ENCODE results near the gene RPL28.
A peak's percentile ranks its signal among the peaks of the same experiment; 100 is the strongest.

RPL28 gene

GRCh38 chr19:55353356-55353802 is 32.4 kb upstream of the RPL28 start:
- no peak for DNase-seq (ENCODE audit: low read depth in 2 of 3, low spot score in 2 of 3)

- peak in 1 of 3 experiments; percentile 38 for DNase-seq (ENCODE audit: low read depth in 2 of 3, low spot score in 2 of 3)
Observed at GRCh38 chr19:55353803-55354697, 31.7 kb upstream of the RPL28 start.

- no peak for DNase-seq (ENCODE audit: low read depth in 2 of 3, low spot score in 2 of 3)
Observed at GRCh38 chr19:55354698-55355212, 31.0 kb upstream of the RPL28 start, which contains the start of gene COX6B2. COX6B2 (minus strand) TSS chr19:55354719; CDS start chr19:55354521, 198 bp downstream.

GRCh38 chr19:55355213-55355821 is 30.4 kb upstream of the RPL28 start:
- no peak for DNase-seq (ENCODE audit: low read depth in 2 of 3, low spot score in 2 of 3)

DNA sequence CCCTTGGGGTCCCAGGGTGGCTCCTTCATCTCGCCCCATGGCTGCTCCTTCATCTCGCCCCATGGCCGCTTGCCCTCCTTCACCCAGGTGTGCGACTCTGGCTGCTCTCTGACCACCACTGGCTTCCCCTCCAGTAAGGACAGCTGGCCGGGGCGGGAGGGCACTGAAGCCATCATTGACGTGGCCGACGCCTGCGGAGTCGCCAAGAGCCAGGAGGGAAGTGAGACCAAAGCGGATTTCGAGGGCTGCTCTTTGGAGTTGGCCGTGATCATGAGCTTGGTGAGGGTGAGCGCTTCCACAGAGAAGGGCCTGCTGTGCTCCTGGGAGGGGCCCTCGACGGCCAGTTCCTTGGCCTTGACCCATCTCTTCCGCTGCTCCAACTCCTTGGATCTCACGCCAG is 27.2 kb upstream of the RPL28 start:
- no peak for DNase-seq (ENCODE audit: low read depth in 2 of 3, low spot score in 2 of 3)

DNA sequence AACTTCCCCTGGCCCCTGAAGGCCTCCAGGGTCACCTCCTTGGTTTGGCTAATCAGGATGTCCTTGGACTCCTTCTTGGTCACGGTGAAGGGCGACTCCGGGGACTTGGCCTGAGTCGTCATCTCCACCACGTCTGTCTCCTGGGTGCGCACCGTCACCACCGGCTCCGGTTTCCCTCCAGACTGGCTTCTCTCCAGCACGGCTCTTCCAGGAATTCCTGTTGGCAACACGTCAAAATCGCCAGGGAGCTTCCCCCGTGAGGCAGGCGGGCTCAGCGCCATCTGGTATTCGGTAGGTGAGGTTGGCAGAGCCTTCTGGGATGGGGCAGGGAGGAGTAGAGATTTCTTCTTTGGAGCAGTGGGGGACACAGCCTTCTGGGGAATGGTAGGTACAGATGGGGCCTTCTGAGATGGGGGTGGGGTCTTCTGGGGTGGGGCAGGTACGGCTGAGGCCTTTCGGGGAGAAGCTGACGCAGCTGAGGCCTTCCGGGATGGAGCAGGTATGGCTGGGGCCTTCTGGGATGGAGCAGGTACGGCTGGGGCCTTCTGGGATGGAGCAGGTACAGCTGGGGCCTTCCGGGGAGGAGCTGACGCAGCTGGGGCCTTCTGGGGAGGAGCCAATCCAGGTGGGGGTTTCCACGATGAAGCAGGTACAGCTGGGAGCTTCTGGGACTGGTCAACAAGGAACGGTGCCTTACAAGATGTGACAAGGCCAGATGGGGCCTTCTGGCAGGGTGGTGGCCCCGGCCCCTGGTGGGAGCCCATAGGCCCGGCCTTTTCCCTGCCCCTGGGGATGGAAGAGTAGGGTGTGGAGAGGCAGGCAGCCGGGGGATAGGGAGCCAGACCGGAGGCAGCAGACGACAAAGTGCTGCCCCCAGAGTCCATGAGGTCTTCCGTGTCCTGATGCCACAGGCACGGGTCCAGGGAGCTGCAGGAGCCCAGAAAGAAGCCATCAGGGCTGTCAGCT is 26.5 kb upstream of the RPL28 start:
- DNase-seq (ENCODE audit: low read depth in 2 of 3, low spot score in 2 of 3), result no peak

DNA sequence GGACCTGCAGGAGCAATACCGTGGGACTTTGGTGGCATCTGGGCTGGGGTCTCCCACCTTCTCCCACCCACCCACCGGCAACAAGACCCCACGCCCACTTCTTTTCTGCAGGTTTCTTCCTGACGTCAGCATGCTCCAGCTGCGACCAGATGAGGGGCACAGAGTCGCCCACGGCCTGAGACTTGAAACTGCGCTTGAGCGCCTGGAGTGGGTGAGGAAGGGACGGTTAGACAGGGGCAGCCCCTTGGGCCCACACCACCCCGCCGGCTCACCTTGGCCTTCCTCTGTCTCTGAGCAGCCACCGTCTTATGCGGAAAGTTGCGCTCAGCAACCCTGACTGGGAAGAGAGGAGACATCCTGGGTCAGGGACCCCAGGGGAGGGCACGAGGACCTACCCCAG is 24.8 kb upstream of the RPL28 start:
- no peak for DNase-seq (ENCODE audit: low read depth in 2 of 3, low spot score in 2 of 3)

DNA sequence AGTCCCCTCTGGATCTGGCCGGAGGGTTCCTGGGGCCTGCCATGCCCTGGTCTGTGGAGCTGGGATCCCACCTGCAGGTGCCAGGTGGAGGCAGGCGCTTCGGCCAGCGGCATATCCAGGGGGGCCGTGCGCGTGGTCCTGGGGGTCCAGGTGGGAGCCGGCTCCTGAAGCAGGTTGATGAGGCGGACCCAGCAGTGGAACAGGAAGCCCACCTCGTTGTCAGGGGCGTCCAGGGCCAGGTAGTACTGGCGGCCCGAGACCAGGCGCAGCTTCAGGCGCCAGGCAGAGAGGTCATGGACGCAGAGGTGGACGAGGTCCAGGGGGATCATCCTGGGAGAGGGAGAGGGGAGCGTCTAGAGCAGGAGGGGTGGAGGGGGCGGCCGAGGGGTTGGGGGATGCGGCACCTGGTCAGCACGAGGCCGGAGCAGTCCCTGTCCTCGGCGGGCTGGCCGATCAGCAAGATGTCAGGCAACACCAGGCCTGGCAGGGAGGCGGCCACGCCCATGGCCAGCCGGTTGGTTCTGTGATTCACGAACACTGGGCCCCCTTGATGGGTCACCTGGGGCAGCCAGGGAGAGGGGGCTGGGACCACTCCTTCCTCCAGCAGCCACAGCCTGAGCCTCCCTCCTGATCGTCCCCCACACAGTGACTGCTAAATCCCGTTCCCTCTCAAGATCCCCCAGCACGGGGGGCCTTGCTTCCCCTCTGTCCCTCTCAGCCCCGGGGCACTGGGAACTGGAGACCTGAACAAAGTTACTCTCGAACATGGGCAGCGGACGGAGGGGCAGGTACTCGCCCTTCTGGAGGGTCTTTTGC is 23.4 kb upstream of the RPL28 start:
- no peak for DNase-seq (ENCODE audit: low read depth in 2 of 3, low spot score in 2 of 3)

- no peak for DNase-seq (ENCODE audit: low read depth in 2 of 3, low spot score in 2 of 3)
Observed at GRCh38 chr19:55362990-55363716, 22.6 kb upstream of the RPL28 start, which contains the start of gene GARIN5B. GARIN5B (minus strand) TSS chr19:55363260; CDS start chr19:55363066, 194 bp downstream.

DNA sequence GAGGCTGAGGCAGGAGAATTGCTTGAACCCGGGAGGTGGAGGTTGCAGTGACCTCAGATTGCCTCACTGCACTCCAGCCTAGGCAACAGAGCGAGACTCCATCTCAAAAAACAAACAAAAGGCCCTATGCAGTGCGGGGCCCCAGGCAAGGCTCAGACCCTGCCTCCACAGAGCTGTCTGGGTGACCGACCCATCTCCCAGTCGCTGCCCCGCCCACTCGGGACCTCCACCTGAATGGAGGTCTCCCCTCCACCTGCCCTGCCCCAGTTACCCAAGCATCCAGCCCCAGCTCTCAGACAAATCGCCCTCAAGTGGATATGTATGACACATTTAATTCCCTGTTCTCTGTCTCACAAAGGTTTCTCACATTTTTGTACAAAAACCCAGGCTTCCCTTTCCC is 20.5 kb upstream of the RPL28 start:
- no peak for DNase-seq (ENCODE audit: low read depth in 2 of 3, low spot score in 2 of 3)

DNA sequence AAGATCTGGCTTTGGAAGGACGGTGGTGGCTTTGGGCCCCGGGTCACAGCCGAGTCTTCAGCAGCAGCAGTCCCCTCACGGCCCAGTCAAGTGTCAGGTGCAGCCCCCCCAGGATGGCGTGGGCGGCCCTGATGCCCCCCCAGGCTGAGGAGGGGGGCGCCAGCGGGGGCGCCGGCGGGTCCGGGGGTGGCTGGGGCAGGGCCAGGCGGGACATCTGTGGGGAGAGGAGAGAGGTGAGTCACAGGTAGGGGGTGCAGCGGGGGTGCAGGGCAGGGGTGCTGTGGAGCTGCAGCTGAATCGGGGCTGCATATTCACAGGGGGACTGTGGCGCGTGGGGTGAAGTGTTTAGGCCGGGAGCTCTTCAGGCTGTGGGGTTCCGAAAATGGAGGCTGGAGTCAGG is 19.8 kb upstream of the RPL28 start:
- DNase-seq (ENCODE audit: low read depth in 2 of 3, low spot score in 2 of 3), result no peak

DNA sequence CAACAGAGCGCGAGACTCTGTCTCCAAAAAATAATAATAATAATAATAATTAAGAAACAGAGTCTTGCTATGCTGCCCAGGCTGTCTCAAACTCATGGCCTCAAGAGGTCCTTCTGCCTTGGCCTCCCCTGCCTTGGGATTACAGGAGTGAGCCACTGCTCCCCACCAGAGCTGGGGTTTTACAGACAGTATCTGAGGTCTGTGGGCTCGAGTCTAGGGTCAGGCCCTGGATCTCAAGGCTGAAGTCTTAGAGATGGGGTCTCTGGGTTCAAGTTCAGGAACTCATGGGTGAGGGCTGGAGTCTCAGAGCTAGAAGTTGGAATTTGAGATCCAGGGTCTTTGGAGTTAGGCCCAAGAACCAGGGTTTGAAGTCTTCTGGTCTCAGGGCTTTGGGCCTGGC is 18.9 kb upstream of the RPL28 start:
- no peak for DNase-seq (ENCODE audit: low read depth in 2 of 3, low spot score in 2 of 3)

DNA sequence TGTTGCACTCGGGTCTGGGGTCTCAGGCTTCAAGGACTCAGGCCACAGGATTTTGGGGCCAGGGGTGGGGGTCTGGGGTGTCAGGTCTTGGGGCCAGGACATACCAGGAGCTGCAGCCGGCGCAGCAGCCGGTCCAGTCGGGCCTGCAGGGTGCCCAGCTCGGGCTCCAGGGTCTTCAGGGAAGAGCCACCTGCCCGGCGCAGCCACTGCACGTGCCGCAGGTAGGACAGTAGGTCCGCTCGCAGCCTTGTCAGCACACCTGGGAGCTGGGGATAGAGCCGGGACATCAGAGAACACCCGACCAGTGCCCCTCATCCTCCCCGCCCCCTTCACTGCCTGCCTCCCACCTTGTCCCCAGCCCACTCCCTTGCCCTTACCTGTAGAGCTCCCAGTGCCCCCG is 17.6 kb upstream of the RPL28 start:
- no peak for DNase-seq (ENCODE audit: low read depth in 2 of 3, low spot score in 2 of 3)

GRCh38 chr19:55368701-55369563 is 16.8 kb upstream of the RPL28 start:
- DNase-seq (ENCODE audit: low read depth in 2 of 3, low spot score in 2 of 3), result no peak

DNA sequence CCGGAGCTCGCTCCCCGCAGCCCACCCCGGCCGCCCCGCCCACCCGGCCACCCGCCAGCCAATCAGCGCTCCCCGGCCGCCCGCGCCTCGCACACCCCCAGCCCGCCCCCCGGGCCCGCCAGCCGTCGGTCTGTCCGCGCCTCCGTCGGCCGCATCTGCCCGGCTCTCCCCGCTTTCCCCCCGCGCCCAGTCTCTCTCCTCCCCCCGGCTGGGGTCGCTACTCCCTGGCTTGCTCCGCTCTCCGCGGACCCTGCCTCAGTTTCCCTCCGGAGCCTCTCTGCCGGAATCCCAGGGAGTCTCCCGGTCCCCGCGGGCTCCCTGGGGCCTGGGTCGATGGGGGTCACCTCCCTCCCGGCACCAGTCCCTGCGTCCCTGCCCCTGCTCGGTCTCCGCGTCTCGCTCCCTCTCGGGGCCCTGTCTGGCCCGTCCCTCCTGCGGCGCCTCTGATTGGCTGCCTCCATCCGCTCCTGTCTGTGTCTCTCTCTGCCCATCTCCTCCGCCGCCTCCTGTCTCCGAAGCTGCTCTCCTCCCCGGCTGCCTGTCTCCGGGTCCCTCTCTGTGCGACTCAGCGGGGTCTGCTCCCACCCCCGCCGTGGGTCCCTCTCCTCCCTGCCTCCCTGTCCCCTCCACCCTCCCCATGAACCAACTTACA is 16.0 kb upstream of the RPL28 start:
- DNase-seq (ENCODE audit: low read depth in 2 of 3, low spot score in 2 of 3), result no peak

DNA sequence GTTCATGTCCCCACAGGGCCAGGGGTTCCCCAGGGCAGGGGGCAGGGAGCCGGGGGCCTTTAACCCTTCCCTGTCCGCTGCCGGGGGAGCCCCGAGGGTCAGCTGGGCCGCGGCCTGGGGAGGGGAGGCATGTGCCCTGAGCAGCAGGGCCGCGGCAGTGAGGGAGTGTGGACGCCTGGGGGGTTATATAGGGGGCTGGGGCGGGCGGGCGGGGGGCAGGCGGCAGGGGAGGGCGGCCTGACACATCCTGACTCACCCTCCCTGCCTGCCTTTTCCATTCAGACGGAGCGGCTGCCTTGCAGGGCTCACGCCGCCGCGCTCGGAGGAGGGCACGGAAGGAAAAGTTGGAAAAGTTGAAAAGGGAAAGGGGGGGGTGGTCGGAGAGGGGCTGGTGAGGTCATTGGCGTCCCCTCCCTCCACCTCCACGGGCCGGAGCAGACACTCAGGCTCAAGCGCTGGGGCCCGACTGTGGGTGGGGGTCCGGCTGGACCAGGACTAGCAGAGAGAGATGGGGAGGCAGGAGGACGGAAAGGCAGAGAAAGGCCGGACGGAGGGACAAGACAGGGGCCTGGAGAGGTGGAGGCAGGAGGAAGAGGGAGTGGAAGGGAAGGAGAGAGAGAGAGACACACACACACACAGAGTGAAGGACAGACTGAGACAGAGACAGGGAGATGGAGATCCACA is 15.3 kb upstream of the RPL28 start, which contains the start of gene IL11:
TSS of gene IL11 (minus strand) at position 159 of the 684 bp plus-strand sequence. CDS start at position 6, 153 bp downstream.
- DNase-seq (ENCODE audit: low read depth in 2 of 3, low spot score in 2 of 3), result no peak

Data from activated CD8-positive, alpha-beta memory T cell treated with anti-CD3 and anti-CD28 coated beads for 48 hours (primary cell).